GM18507 (cell line): Measurements from ENCODE around the gene CLDN7.

Experiments
- DNase-seq: peaks from one replicate; pipeline ENCODE4 v3.0.0; 2011; ENCODE audit warnings: low read depth; ENCODE audit not compliant: insufficient read length; ENCODE audit errors: extremely low spot score
- FAIRE-seq: peaks from 2 replicates; lab custom pipeline; 2011; peaks lifted over from hg19 to GRCh38; lab: Jason Lieb, UNC

Gene CLDN7

GRCh38 chr17:7289256-7290032, 27.2 kb upstream of the CLDN7 start:
- FAIRE-seq (no peak), DNase-seq (no peak)

- FAIRE-seq (no peak), DNase-seq (no peak)
Observed at GRCh38 chr17:7285679-7286078, 23.4 kb upstream of the CLDN7 start.

- FAIRE-seq: no peak
- DNase-seq: no peak
Observed at GRCh38 chr17:7284911-7285310, 22.6 kb upstream of the CLDN7 start.

GRCh38 chr17:7283471-7284216, 21.4 kb upstream of the CLDN7 start:
- DNase-seq (no peak), FAIRE-seq (no peak)

- DNase-seq: no peak
- no peak for FAIRE-seq
Observed at GRCh38 chr17:7282752-7283321, 20.6 kb upstream of the CLDN7 start.

GRCh38 chr17:7281953-7282751, 19.9 kb upstream of the CLDN7 start:
- FAIRE-seq: no peak
- no peak for DNase-seq

- DNase-seq (peak; percentile 97), FAIRE-seq (peak; percentile 84)
Observed at GRCh38 chr17:7281074-7281952, 19.0 kb upstream of the CLDN7 start, which contains the start of gene SLC2A4. SLC2A4 (plus strand) TSS chr17:7281718; CDS start chr17:7281935, 217 bp downstream.

- FAIRE-seq: peak; percentile 96
Observed at GRCh38 chr17:7280519-7281073, 18.3 kb upstream of the CLDN7 start.

GRCh38 chr17:7279448-7279847, 17.2 kb upstream of the CLDN7 start:
- FAIRE-seq (no peak), DNase-seq (no peak)

More at GRCh38 chr17:7280519-7281073, 18.3 kb upstream of the CLDN7 start:
- peak; percentile 84 for DNase-seq

- DNase-seq: no peak
Observed at GRCh38 chr17:7266784-7267183, 4.5 kb upstream of the CLDN7 start.

GRCh38 chr17:7263801-7264078, 1.5 kb upstream of the CLDN7 start:
- no peak for DNase-seq
- no peak for FAIRE-seq

More at GRCh38 chr17:7266784-7267183, 4.5 kb upstream of the CLDN7 start:
- no peak for FAIRE-seq

GRCh38 chr17:7262935-7263800, 890 bp upstream of the CLDN7 start:
- FAIRE-seq (no peak), DNase-seq (no peak)

GRCh38 chr17:7261379-7262191, 693 bp downstream of the CLDN7 start:
- FAIRE-seq (no peak), DNase-seq (no peak)

- FAIRE-seq: no peak
- DNase-seq: no peak
Observed at GRCh38 chr17:7260651-7261378, 1.5 kb downstream of the CLDN7 start.

GRCh38 chr17:7260151-7260550, 2.1 kb downstream of the CLDN7 start:
- FAIRE-seq (no peak), DNase-seq (no peak)

GRCh38 chr17:7259555-7259889, 2.8 kb downstream of the CLDN7 start:
- DNase-seq (no peak), FAIRE-seq (no peak)
